BJ (cell line): ENCODE measurements around the gene BPHL. TPM values are rescaled to one million over a fixed set of nuclear protein-coding genes. Genes with fewer than 3 reads are reported as not detected.
"Not testable (repeated sequence)": the region's sequence is repeated elsewhere in the genome, so short reads cannot be mapped to it uniquely, and the experiment has no call there.

Experiments
- CTCF ChIA-PET: fragments of 350-600 bp; formaldehyde crosslinking; extraction: SDS; loops from one replicate; lab custom pipeline; 2021; ENCODE audit warnings: antibody characterized with exemption, inconsistent platforms; lab: Yijun Ruan, JAX
- POLR2A ChIA-PET: fragments of 300-600 bp; sonication (Branson Sonifier 250); formaldehyde crosslinking; extraction: SDS; loops from one replicate; lab custom pipeline; 2021; ENCODE audit warnings: antibody characterized with exemption; lab: Charles Lee
- DNase-seq: peaks from one replicate; pipeline ENCODE4 v3.0.0-alpha.2; 2011; ENCODE audit warnings: low read depth
- H3K27me3 ChIP-seq: 2 replicates; pipeline ENCODE4 v1.6.0; 2011; ENCODE audit warnings: low read length; ENCODE audit not compliant: control insufficient read depth, insufficient read depth
- H3K36me3 ChIP-seq: 2 replicates; pipeline ENCODE4 v1.5.1; 2011; ENCODE audit warnings: low read length; ENCODE audit not compliant: control insufficient read depth, insufficient read depth
- H3K4me3 ChIP-seq: 2 replicates; pipeline ENCODE4 v1.5.1; 2011; ENCODE audit warnings: low read depth, mild to moderate bottlenecking, control low read depth, low read length
- CTCF ChIP-seq: IDR thresholded peaks from 2 replicates; pipeline ENCODE4 v1.5.1; 2011; ENCODE audit warnings: low read depth, mild to moderate bottlenecking, control low read depth, inconsistent platforms, low read length, moderate library complexity; ENCODE audit not compliant: insufficient read depth
- polyA plus RNA-seq: library from polyadenylated mRNA; depleted of rRNA; stranded (reverse); fragments of >200 nt; gene quantifications from 2 replicates; pipeline ENCODE4 v1.2.3, GENCODE V29; 2011

Gene BPHL
- polyA plus RNA-seq, 1 experiment: 12.1 TPM

GRCh38 chr6:3076320-3076719 is 42.2 kb upstream of the BPHL start:
- no peak for DNase-seq
- Histone ChIP-seq H3K4me3 (no peak overlapping the region), H3K36me3 (peaks cover 13% of the 10 kb centered on the region), H3K27me3 (no peaks in the 10 kb centered on the region)
- POLR2A ChIA-PET: no interaction called here
- CTCF ChIA-PET: interaction anchor here (0.7 to 2.3 kb wide), 4 partner anchors 10 to 154 kb away, joined by 3 to 8 read pairs (median 5); no protein-coding TSS in a partner anchor
- no peak for TF ChIP-seq CTCF

GRCh38 chr6:3077430-3077829 is 41.1 kb upstream of the BPHL start:
- ChIA-PET POLR2A (no interaction called here), CTCF (interaction anchor here (1.3 kb wide), 1 partner anchor 153 kb away, joined by 3 read pairs; no protein-coding TSS in a partner anchor)
- no peak for TF ChIP-seq CTCF
- H3K27me3 ChIP-seq: no peaks in the 10 kb centered on the region
- peaks cover 13% of the 10 kb centered on the region for H3K36me3 ChIP-seq
- DNase-seq: no peak
- H3K4me3 ChIP-seq: no peak overlapping the region

GRCh38 chr6:3078952-3079351 is 39.6 kb upstream of the BPHL start:
- DNase-seq, POLR2A ChIA-PET, H3K4me3 ChIP-seq, H3K27me3 ChIP-seq: not testable (repeated sequence)
- H3K36me3 ChIP-seq: peaks cover 24% of the 10 kb centered on the region
- CTCF ChIA-PET: interaction anchor here (1.1 kb wide), 1 partner anchor 91 kb away, joined by 3 read pairs; no protein-coding TSS in a partner anchor

- Histone ChIP-seq H3K36me3 (peaks cover 29% of the 10 kb centered on the region), H3K27me3 (no peaks in the 10 kb centered on the region), H3K4me3 (no peak overlapping the region)
- ChIA-PET POLR2A (no interaction called here), CTCF (no interaction called here)
- no peak for DNase-seq
- TF ChIP-seq CTCF: no peak
Measured at GRCh38 chr6:3079682-3080081, 38.8 kb upstream of the BPHL start.

DNA sequence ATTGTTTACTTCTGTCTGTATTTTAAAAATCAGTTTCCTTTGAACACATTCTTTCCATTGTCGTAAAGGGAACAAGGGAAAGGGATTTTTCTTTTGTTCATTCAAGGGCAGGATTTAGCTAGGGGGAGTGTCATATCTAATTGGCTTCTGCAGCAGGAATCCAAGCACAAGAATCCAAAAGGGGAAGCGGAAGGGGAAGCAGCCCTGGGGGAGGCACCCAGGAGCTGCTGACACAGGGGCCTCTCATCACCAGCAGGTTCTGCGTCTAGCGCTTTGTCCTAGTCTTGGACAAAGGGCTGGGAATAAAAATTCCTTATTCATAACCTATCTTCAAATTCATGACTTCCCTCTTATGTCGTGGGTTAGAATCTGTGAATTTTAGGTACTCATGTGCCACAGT is 36.6 kb upstream of the BPHL start:
- ChIA-PET CTCF (no interaction called here), POLR2A (no interaction called here)
- no peak for DNase-seq
- H3K4me3 ChIP-seq: no peak overlapping the region
- peaks cover 32% of the 10 kb centered on the region for H3K36me3 ChIP-seq
- no peak for TF ChIP-seq CTCF
- no peaks in the 10 kb centered on the region for H3K27me3 ChIP-seq

DNA sequence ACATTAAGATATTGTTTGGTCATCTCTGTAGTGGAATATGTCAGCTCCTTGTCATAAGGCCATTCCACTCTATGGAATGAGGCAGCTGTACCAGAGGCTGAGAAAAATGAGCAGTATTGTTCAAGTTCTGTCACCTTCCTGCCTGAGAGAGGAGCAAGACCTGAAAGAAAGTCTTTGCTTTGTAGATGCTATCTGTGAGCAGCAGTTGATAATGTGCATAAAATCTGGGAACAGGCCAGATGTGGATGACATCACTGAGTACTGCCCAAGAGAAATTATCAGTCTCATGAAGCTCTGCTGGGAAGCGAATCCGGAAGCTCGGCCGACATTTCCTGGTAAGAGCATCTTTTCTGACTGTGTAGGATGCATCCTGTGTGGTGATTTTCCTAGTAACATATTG is 33.4 kb upstream of the BPHL start:
- H3K27me3 ChIP-seq: no peaks in the 10 kb centered on the region
- no peak for DNase-seq
- peaks cover 25% of the 10 kb centered on the region for H3K36me3 ChIP-seq
- POLR2A ChIA-PET: no interaction called here
- no peak for TF ChIP-seq CTCF
- CTCF ChIA-PET: no interaction called here
- H3K4me3 ChIP-seq: no peak overlapping the region
